Spleen (tissue), 7 donors: ENCODE data around the gene AP1B1.
"Not testable (repeated sequence)": the region's sequence is repeated elsewhere in the genome, so short reads cannot be mapped to it uniquely, and the experiment has no call there.

Experiments
- CTCF ChIP-seq, 11 experiments: fragments of 200-600 bp in 7 of 11; fragments of 450-650 bp in 4 of 11; sonication (generic) in 4 of 11; IDR thresholded peaks in 8 of 11; conservative IDR thresholded peaks in 3 of 11; 1 replicate in 7 of 11; 2 replicates in 4 of 11; pipeline versions ENCODE4 v1.4.0 to v1.8.0; 2016 to 2021; ENCODE audit warnings: antibody characterized with exemption in 11 of 11, inconsistent platforms in 4 of 11, mild to moderate bottlenecking in 1 of 11
- POLR2A ChIP-seq, 3 donors: fragments of 450-650 bp; IDR thresholded peaks; one replicate each; pipeline ENCODE4 v1.5.1; 2017; ENCODE audit warnings: antibody characterized with exemption in 3 of 3, mild to moderate bottlenecking in 1 of 3
- donor health status: DM: no; HTN: no; CAD: no; lungs with moderate emphysema.
- donor health status: DM: no; HTN: no; CAD: no.
- donor health status: DM: no; HTN: no; CAD: no.

- TF ChIP-seq CTCF (IDR thresholded peaks at IDR 0.05 in 8 of 11, conservative IDR thresholded peaks at IDR 0.05 in 3 of 11); POLR2A (IDR thresholded peaks at IDR 0.05): not testable (repeated sequence)
Measured at GRCh38 chr22:29357193-29357890, 31.0 kb downstream of the AP1B1 start.
